NB4 (cell line): ENCODE measurements around the gene DCLK1.

Source experiments
- CTCF ChIP-seq: IDR thresholded peaks from one replicate; pipeline ENCODE4 v1.5.1; 2012; ENCODE audit warnings: low read depth, low read length
- MAX ChIP-seq: IDR thresholded peaks from 2 replicates; pipeline ENCODE4 v1.6.1; 2011; ENCODE audit warnings: low read depth, low read length
- MYC ChIP-seq: IDR thresholded peaks from 2 replicates; pipeline ENCODE4 v1.6.1; 2011; ENCODE audit warnings: low read depth, low read length
- POLR2A ChIP-seq: IDR thresholded peaks from 2 replicates; pipeline ENCODE4 v1.6.1; 2011; ENCODE audit warnings: mild to moderate bottlenecking; ENCODE audit not compliant: insufficient read length; ENCODE audit errors: extremely low read depth

- TF ChIP-seq CTCF (no peak), POLR2A (no peak), MAX (no peak), MYC (no peak)
These were observed 259.6 kb downstream of the DCLK1 start for GRCh38 chr13:35871561-35871960.
